ENCODE results near the gene ADGRG3.
A peak's percentile ranks its signal among the peaks of the same experiment; 100 is the strongest.

The ADGRG3 gene

DNA sequence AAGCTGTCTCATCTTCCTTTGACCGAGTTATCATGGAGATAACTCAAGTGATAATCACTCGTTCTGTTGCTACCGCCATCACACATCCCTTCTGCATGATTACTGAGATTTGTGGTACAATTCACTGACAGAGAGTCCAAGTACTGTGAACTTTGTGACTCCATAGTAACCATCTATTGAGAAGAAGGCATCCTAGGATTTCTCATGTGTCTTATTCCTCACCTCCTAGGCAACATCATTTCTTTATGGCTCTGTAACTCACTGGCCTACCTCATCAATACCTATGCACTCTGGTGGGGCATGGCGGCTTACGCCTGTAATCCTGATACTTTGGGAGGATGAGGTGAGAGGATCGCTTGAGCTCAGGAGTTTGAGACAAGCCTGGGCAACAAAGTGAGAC is 45.9 kb downstream of the ADGRG3 start:
- no peak overlapping the region for H3K4me3 ChIP-seq (ENCODE audit: low read depth, low read length)
- TF ChIP-seq, protein P1, sequence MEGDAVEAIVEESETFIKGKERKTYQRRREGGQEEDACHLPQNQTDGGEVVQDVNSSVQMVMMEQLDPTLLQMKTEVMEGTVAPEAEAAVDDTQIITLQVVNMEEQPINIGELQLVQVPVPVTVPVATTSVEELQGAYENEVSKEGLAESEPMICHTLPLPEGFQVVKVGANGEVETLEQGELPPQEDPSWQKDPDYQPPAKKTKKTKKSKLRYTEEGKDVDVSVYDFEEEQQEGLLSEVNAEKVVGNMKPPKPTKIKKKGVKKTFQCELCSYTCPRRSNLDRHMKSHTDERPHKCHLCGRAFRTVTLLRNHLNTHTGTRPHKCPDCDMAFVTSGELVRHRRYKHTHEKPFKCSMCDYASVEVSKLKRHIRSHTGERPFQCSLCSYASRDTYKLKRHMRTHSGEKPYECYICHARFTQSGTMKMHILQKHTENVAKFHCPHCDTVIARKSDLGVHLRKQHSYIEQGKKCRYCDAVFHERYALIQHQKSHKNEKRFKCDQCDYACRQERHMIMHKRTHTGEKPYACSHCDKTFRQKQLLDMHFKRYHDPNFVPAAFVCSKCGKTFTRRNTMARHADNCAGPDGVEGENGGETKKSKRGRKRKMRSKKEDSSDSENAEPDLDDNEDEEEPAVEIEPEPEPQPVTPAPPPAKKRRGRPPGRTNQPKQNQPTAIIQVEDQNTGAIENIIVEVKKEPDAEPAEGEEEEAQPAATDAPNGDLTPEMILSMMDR (IDR thresholded peaks at IDR 0.05; ENCODE audit: insufficient read depth, low read depth, low read length, missing control alignments): no peak
- DNase-seq (ENCODE audit: low read depth): no peak

DNA sequence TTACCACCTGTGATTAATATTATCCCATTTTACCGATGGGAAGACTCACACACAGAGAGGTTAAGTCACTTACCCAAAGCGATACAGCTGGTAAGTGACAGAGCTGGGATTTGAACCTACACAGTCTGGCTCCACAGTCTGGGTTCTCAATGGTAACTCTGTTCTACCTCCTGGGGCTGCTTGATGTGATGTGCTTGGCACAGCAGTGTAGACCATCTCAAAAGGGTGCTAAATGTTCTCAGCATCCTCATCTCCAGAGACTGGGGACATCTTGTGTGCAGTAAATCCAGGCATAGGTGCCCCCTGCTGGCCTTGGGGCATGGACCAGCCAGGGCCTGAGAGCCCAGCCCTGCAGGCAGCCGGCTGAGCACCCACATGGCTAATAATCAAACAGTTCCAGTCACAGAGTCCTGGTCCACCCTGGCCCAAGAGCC is 52.1 kb downstream of the ADGRG3 start:
- TF ChIP-seq, protein P1 (IDR thresholded peaks at IDR 0.05; ENCODE audit: insufficient read depth, low read depth, low read length, missing control alignments): peak; percentile 56
- no peak overlapping the region for H3K4me3 ChIP-seq (ENCODE audit: low read depth, low read length)
- peak; percentile 70 for DNase-seq (ENCODE audit: low read depth)

DNA sequence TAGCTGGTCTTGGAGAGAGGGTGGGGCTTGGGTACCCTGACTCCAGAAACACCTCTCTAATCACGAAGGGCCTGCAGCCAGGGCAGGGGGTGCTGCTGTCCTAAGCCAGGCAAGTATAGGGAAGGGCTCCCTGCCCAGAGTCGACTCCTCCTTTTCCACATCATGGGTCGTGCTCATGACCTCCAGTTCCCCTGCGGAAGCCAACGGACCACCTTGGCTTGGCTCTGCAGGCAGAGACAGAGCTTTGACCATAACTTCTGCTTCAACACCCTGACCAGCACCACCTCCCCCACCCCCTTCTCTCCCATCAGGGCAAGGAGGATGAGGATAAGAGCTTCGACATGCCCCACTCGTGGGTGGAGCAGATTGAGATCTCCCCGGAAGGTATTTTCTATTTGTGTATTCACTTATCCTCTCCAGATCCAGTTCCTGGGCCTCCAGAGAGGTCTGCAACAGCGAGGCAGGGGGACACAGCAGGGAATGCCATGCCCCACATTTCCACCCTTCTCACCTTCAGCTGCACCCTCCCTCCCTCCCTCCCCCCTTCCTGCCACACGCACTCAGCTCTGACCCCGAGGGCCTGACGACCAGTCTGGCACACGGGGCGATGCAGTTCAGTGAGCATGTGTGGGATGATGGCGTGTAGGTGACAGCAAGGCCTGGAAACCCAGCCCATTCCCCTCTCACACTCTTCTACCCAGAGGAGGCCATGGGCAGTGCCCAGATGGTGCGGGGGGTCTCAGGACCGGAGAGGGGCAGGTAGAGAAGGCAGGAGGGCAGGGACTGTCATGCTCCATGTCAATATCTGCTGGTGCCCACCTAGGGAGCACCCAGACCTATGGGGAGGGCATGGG is 53.5 kb downstream of the ADGRG3 start:
- no peak overlapping the region for H3K4me3 ChIP-seq (ENCODE audit: low read depth, low read length)
- TF ChIP-seq, protein P1 (IDR thresholded peaks at IDR 0.05; ENCODE audit: insufficient read depth, low read depth, low read length, missing control alignments): no peak
- no peak for DNase-seq (ENCODE audit: low read depth)

DNA sequence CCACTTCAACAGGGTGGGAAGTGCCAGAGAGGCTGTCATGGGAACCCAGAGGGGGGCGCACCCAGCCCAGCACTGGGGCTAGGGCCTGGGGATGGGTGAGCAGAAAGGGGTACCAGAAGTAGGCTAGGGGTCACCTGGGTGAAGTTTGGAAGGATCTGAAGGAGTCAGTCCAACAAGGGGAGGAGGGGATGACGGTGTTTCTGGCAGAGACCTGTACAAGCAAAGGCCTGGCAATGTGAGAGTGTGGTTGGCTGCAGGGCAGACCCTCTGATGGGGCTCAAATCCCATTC is 54.0 kb downstream of the ADGRG3 start:
- TF ChIP-seq, protein P1 (IDR thresholded peaks at IDR 0.05; ENCODE audit: insufficient read depth, low read depth, low read length, missing control alignments): no peak
- no peak for DNase-seq (ENCODE audit: low read depth)
- no peak overlapping the region for H3K4me3 ChIP-seq (ENCODE audit: low read depth, low read length)

DNA sequence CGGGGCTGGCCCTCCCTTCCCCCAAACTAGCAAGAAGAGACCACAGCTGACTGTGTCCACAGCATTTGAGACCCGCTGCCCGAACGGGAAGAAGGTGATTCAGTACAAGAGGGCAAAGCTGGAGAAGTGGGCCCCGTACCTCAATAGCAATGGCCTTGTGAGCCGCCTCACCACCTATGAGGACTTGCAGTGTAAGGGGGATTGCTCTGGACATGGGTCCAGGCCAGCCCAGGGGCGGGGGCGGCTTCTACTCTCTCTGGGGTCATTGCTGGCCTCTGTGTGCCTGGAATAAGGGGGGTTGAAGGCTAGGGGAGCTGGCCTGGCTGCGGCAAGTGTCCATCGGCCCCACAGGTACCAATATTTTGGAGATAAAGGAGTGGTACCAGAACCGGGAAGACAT is 54.5 kb downstream of the ADGRG3 start:
- DNase-seq (ENCODE audit: low read depth): no peak
- TF ChIP-seq, protein P1 (IDR thresholded peaks at IDR 0.05; ENCODE audit: insufficient read depth, low read depth, low read length, missing control alignments): no peak

DNA sequence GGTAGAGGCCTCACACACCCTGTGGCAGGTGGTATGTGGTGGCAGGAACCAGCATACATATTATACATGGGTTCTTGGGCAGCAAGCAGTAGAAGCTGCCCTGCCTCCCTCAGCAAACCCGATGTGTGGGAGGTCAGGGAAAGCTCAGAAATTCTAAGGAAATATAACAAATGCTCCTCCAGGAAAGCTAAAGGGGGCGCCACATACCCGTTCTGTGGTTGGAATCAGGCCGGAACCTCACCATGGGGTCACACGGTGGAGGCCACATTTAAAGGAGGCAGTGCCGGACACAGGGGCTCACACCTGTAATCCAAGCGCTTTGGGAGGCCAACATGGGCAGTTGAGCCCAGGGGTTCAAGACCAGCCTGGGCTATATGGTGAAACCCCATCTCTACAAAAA is 55.1 kb downstream of the ADGRG3 start:
- H3K4me3 ChIP-seq (ENCODE audit: low read depth, low read length): no peak overlapping the region
- TF ChIP-seq, protein P1 (IDR thresholded peaks at IDR 0.05; ENCODE audit: insufficient read depth, low read depth, low read length, missing control alignments): no peak
- no peak for DNase-seq (ENCODE audit: low read depth)

More for the DNA sequence above, 54.5 kb downstream of the ADGRG3 start:
- H3K4me3 ChIP-seq (ENCODE audit: low read depth, low read length): no peak overlapping the region

DNA sequence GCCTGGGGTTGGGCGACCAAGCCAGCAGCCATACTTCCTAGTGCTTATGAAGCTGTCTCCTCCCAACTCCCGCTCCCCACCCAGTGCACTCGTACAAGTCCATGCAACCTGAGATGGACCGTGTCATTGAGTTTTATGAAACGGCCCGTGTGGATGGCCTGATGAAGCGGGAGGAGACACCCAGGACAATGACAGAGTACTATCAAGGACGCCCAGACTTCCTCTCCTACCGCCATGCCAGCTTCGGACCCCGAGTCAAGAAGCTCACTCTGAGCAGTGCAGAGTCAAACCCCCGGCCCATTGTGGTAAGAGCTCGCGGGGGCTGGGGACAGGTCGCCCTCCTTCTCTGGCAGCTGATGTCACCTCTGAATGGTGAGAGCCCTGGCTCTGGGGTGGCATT is 56.4 kb downstream of the ADGRG3 start:
- TF ChIP-seq, protein P1 (IDR thresholded peaks at IDR 0.05; ENCODE audit: insufficient read depth, low read depth, low read length, missing control alignments): no peak
- no peak for DNase-seq (ENCODE audit: low read depth)
- H3K4me3 ChIP-seq (ENCODE audit: low read depth, low read length): no peak overlapping the region
